HUES48 (cell line): ENCODE measurements around the gene ZNF516.

Experiments
- H3K27ac ChIP-seq: one replicate; pipeline ENCODE4 v1.7.0; 2013; ENCODE audit warnings: low read depth, low read length, inconsistent platforms
- H3K27me3 ChIP-seq: 2 replicates; pipeline ENCODE4 v1.6.1; 2013; ENCODE audit warnings: mild to moderate bottlenecking, low read length; ENCODE audit not compliant: control insufficient read depth, insufficient read depth
- H3K36me3 ChIP-seq: 2 replicates; pipeline ENCODE4 v1.6.1; 2013; ENCODE audit warnings: low read length; ENCODE audit not compliant: control insufficient read depth, insufficient read depth
- H3K4me1 ChIP-seq: 2 replicates; pipeline ENCODE4 v1.6.1; 2013; ENCODE audit warnings: mild to moderate bottlenecking, low read length; ENCODE audit not compliant: control insufficient read depth, insufficient read depth
- H3K4me3 ChIP-seq: 2 replicates; pipeline ENCODE4 v1.5.1; 2013; ENCODE audit warnings: mild to moderate bottlenecking, low read depth, low read length
- H3K9ac ChIP-seq: 2 replicates; pipeline ENCODE4 v1.6.1; 2013; ENCODE audit warnings: mild to moderate bottlenecking, low read depth, low read length, moderate library complexity
- H3K9me3 ChIP-seq: 2 replicates; pipeline ENCODE4 v1.6.1; 2013; ENCODE audit warnings: low read length; ENCODE audit not compliant: control insufficient read depth, insufficient read depth

The ZNF516 gene

DNA sequence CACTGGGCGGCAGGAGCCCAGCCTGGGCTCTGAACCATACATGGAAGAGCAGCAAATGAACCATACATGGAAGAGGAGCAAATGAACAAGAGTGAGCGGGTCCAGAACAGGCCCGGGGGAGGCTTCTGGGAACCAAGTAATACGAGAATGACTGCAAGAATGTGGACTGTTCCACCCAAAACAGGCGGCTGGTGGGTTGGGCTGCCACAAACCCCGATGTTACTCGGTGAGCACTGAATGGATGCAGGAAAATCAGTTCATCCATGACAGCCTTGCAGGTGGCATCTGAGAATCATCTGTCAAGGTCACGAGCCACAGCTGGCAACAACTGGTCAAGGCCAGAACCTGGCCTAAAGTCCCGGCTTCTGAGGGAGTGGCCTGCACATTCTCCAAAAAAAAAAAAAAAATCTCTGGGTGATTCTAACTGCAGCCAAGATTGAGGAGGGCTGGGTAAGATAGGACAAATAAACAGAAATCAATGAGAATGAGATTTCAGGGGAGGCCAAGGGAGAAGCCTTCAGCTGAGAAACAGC, 106.1 kb downstream of the ZNF516 start:
- no peak overlapping the region for H3K9ac ChIP-seq

DNA sequence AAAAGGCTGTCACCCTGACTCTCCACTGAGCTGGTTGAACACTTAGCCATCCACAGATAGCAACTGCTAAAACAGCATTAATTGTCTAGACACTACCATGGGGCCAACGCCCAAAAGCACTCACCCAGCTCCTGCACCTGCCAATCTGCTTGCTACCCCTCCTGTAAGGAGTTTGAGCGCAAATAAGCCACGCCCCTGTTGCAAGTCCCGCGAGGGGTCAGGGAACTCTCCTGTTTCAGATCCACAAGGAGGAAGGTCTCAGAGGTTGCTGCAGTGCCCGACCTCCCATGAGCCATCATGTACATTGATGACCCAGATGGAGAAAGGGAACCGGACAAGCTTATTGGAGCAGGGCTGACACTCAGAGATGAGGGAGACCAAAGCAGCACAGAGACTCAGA, 106.8 kb downstream of the ZNF516 start:
- no peak overlapping the region for H3K27ac ChIP-seq
- H3K36me3 ChIP-seq, result no peaks in the 10 kb centered on the region
- H3K9ac ChIP-seq, result no peak overlapping the region
- H3K9me3 ChIP-seq, result no peaks in the 10 kb centered on the region
- no peaks in the 10 kb centered on the region for H3K4me1 ChIP-seq
- no peak overlapping the region for H3K4me3 ChIP-seq
- no peaks in the 10 kb centered on the region for H3K27me3 ChIP-seq

More for the DNA sequence above, 106.1 kb downstream of the ZNF516 start:
- H3K4me1 ChIP-seq, result no peaks in the 10 kb centered on the region
- H3K9me3 ChIP-seq, result no peaks in the 10 kb centered on the region
- no peak overlapping the region for H3K4me3 ChIP-seq
- no peaks in the 10 kb centered on the region for H3K36me3 ChIP-seq
- no peak overlapping the region for H3K27ac ChIP-seq
- no peaks in the 10 kb centered on the region for H3K27me3 ChIP-seq

DNA sequence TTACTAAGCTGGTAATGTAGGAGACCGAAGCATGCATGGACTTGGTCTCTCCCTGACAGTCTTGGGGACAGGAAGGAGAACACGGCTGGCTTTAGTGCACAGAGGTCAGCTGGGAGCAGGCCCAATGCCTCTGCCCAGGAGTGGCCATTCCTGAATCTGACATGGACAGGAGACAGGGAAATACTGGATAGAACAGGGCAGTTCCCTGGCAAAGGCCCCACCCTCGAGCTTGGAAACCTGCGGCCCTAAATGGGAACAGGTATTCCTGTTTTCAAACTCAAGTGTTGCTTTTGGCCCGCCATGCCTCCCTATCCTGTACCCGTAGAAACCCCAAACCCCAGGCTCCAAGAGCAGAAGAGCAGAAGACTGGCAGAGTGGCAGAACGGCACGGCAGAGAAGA, 107.4 kb downstream of the ZNF516 start:
- Histone ChIP-seq H3K27ac (no peak overlapping the region), H3K4me3 (no peak overlapping the region), H3K36me3 (no peaks in the 10 kb centered on the region), H3K9me3 (no peaks in the 10 kb centered on the region), H3K9ac (no peak overlapping the region), H3K27me3 (no peaks in the 10 kb centered on the region), H3K4me1 (no peaks in the 10 kb centered on the region)

DNA sequence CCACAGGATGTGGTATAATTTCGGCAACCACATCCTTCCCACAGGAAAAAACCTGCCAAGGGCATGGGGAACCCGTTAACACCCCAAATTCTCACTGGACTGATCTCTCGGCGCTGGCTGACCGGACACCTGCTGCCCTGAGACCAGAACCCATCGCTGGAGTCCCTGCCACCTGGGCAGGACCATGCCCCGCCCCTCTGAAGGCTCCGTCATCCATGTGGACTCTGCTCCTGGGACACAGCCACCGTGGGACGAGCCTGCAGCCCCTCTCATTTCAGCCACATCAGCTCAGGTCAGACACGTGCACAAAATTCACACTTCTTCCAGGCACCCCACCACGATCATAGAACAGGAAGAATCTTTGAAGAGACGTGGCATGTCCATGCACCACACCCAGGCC, 108.2 kb downstream of the ZNF516 start:
- H3K9ac ChIP-seq, result no peak overlapping the region
- H3K9me3 ChIP-seq, result no peaks in the 10 kb centered on the region
- no peak overlapping the region for H3K27ac ChIP-seq
- no peaks in the 10 kb centered on the region for H3K4me1 ChIP-seq
- no peak overlapping the region for H3K4me3 ChIP-seq
- H3K27me3 ChIP-seq, result no peaks in the 10 kb centered on the region
- no peaks in the 10 kb centered on the region for H3K36me3 ChIP-seq

DNA sequence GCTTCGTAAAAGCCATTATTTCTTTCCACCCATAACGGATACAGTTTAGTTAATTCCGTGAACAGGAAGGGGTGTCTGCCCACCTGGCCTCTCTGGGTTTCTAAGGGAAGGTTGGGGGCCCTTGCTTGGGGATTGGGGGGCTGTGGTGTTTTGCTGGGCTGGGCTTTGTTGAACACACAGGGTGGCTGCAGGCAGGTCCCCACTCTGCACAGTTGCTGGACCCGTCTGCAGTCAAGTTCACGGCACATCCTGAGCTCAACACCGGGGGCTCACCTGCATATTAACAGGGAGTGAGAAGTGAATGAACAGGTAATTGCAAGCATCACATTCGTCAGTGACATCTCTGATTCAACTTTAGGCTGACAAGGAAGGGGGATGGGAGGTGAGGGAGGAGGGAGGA, 109.0 kb downstream of the ZNF516 start:
- no peak overlapping the region for H3K4me3 ChIP-seq
- no peak overlapping the region for H3K27ac ChIP-seq
- H3K4me1 ChIP-seq, result no peaks in the 10 kb centered on the region
- H3K27me3 ChIP-seq, result no peaks in the 10 kb centered on the region
- H3K9ac ChIP-seq, result no peak overlapping the region
- H3K36me3 ChIP-seq, result no peaks in the 10 kb centered on the region
- H3K9me3 ChIP-seq, result no peaks in the 10 kb centered on the region

DNA sequence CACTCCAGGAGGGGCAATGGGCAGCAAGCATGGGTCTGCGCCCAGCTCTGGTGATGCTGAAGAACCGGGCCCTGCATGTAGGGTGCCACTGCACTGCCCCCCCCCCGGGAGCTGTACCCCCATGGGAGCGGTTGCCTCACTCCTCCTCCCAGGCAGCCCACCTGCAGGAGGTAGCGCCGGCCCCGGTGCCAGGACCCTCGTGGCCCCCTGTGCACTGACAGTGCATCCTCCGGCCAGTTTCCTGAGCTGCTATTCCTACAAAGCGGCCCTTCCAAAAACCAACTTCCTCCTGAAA, 109.4 kb downstream of the ZNF516 start:
- Histone ChIP-seq H3K36me3 (no peaks in the 10 kb centered on the region), H3K9me3 (no peaks in the 10 kb centered on the region), H3K4me1 (no peaks in the 10 kb centered on the region; the same call in 1 of the 2 replicates), H3K27ac (no peak overlapping the region), H3K4me3 (no peak overlapping the region), H3K9ac (no peak overlapping the region), H3K27me3 (no peaks in the 10 kb centered on the region)

DNA sequence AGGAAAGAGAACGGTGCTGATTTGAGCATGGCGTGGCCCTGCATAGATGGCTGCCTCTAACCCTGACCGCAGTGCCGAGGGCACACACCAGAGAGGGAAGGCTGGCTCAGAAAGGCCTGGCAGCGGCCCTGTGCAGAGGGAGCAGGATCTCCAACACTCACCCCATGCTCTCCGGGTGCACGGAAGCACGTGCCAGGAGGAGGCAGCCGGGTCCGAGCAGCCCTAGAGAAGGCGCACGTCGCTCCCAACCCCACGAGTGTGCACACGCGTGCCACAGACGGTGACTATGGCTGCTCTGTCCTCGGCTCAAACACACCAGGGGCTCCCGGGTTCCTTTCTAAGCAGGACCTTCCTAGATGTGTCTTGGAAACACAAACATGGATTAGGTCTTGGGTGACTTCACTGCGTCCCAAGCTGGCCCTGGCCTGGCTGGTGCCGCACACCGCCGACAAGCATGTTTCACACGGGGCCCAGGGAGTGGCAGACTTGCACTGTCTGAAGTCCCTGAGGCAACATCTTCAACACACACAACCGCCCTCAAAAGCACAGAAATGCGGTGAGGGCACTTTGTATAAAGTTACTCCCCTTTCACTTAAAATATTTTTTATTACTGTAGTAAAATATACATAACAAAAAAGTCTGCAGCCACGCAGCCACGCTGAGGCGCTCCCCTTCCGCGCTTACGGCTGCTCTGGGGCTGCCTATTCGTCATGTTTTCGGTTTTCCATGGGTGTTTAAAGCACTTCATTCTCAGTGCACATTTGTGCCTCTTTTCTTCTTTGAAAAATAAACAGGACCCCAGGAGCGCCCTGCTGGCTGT, 110.0 kb downstream of the ZNF516 start:
- Histone ChIP-seq H3K9ac (no peak overlapping the region), H3K9me3 (no peaks in the 10 kb centered on the region), H3K36me3 (no peaks in the 10 kb centered on the region), H3K27me3 (no peaks in the 10 kb centered on the region), H3K4me3 (no peak overlapping the region), H3K27ac (no peak overlapping the region), H3K4me1 (no peaks in the 10 kb centered on the region; the same call in 1 of the 2 replicates)

DNA sequence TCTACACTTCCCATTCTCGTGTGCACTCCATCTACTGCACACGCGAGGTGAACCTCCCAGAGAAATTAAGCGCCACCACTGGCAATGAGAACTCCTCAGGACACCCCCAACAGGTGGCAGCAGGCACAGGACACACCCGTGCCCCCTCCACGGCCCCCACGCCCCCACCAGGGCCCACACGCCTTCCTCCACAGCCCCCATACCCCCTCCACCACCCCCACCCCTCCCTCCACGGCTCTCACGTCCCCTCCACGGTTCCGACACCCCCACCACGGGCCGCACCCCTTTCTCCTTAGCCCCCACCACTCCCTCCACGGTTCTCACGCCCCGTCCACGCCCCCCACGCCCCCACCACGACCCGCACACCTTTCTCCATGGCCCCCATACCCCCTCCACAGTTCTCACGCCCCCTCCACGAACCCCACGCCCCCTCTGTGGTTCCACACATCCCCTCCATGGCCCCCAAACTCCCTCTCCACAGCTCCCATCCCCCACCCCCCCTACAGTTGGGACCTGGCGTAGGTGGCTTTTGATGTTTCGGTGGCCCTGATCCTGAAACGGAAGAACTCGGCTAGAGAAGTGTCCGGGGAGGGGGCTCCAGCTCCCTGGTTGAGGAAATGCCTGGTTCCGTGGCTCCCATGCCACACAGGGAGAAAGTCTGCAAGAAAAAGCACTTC, 110.8 kb downstream of the ZNF516 start:
- H3K36me3 ChIP-seq, result peaks cover 5% of the 10 kb centered on the region; the same call in 1 of the 2 replicates
- H3K9me3 ChIP-seq, result no peaks in the 10 kb centered on the region
- no peak overlapping the region for H3K9ac ChIP-seq

DNA sequence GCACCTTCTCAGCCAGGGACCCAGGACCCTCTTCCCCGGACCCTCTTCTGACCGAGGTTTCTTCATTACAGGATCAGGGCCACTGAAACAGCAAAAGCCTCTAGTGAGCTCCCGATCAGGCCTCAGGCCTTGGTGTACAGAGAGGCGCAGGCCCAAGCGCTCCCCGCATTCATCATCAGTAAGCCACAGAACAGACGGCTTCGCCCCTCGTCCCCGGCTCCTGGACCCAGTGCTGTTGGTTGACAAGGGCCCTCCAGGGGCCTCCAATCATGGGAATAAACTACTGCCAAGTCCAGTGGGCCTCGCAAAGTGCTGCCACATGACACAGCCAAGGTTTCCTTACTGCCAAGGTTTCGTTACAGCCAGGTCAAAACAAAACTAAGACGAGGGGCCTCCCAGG, 111.4 kb downstream of the ZNF516 start:
- Histone ChIP-seq H3K4me3 (no peak overlapping the region), H3K9me3 (no peaks in the 10 kb centered on the region), H3K9ac (no peak overlapping the region), H3K27me3 (no peaks in the 10 kb centered on the region), H3K27ac (no peak overlapping the region), H3K36me3 (peaks cover 5% of the 10 kb centered on the region; the same call in 1 of the 2 replicates), H3K4me1 (no peaks in the 10 kb centered on the region; the same call in 1 of the 2 replicates)

More for the DNA sequence above, 110.8 kb downstream of the ZNF516 start:
- Histone ChIP-seq H3K4me1 (no peaks in the 10 kb centered on the region; the same call in 1 of the 2 replicates), H3K27me3 (no peaks in the 10 kb centered on the region), H3K4me3 (no peak overlapping the region), H3K27ac (no peak overlapping the region)

DNA sequence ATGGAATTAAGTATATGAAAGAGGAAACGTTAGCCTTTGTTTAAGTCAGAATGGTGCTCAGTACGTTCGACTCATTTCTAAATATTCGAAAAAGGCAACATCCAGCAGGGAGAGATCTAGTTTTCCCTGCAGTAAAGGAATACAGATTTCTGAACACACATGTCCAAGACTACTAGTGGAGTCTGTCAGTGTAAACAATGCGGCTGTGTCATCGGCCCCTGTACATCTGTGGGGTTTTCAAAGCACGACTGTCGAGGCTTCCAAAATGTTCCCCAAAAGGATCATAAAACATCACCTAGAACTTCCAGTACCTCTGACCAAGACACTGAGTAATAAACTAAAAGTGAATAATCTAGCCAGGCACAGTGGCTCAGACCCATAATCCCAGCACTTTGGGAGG, 112.8 kb downstream of the ZNF516 start:
- Histone ChIP-seq H3K9ac (no peak overlapping the region), H3K27me3 (no peaks in the 10 kb centered on the region), H3K4me3 (no peak overlapping the region), H3K27ac (no peak overlapping the region), H3K4me1 (no peaks in the 10 kb centered on the region; the same call in 1 of the 2 replicates), H3K36me3 (peaks cover 5% of the 10 kb centered on the region; the same call in 1 of the 2 replicates), H3K9me3 (no peaks in the 10 kb centered on the region)

DNA sequence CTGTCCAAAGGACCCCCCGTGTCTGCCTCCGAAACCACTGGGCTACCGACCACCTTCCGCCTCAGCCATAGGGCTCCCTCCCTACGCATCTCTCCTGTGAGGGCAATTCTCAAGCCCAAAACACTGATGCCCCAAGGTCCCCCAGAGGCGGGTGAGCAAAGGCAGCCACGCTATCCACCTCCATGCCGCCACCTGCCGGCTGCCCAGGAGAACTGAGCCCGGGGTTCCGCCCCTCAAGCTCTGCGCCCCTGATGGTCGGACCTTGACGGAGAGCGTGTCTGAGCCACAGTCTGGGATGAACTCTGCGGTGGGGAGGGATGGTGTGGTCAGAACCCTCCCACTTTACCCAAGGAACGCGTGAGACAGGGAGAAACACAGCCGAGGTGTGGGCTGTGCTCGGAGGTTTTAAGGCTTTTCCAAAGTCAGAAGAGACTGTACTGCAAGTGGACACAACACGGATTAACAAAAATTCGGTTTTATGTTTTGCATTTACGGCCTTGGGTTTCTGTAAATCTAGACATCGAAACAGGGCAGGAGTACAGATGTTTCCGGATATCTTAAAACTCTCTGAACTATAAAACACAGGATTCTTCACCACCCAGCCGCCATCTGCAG, 114.1 kb downstream of the ZNF516 start:
- H3K27me3 ChIP-seq, result no peaks in the 10 kb centered on the region
- H3K4me3 ChIP-seq, result no peak overlapping the region
- no peak overlapping the region for H3K9ac ChIP-seq
- peaks cover 5% of the 10 kb centered on the region; the same call in 1 of the 2 replicates for H3K36me3 ChIP-seq
- H3K27ac ChIP-seq, result no peak overlapping the region
- no peaks in the 10 kb centered on the region; the same call in 1 of the 2 replicates for H3K4me1 ChIP-seq
- no peaks in the 10 kb centered on the region for H3K9me3 ChIP-seq
